HG03469 (cell line): ENCODE measurements around the gene B4GALT2.

ENCODE experiments used
- ATAC-seq: cut with Tn5 transposase; IDR thresholded peaks from one replicate; pipeline ENCODE4 v1.9.1; 2021; ENCODE audit warnings: mild to moderate bottlenecking, moderate library complexity, moderate number of reproducible peaks; ENCODE audit not compliant: unreplicated experiment

The B4GALT2 gene

DNA sequence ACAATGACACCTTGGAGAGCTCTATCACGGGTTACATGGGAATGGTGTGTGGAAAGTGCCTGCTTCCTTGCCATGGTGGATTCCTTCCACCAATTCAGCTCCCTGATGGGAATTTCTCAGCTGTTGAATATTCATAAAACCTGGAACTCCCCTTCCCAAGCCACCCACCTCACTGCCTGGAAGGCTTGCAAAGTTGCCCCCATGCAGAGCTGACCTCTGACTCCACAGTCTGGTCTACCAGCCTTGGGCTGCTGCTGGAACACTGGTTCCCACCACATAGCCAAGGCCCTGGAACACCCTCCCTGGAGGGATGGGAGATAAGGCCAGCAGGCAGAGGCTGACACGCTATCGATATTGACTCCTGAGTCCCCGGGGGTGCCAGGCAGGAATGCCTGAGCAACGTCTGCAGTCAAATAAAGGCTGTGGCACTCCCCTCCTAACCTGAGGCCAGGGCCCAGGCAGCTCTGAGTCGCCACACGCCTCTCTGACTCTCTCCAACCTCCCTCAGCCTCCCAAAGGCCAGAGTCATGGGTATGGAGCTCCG is 21.2 kb downstream of the B4GALT2 start:
- no peak for ATAC-seq

DNA sequence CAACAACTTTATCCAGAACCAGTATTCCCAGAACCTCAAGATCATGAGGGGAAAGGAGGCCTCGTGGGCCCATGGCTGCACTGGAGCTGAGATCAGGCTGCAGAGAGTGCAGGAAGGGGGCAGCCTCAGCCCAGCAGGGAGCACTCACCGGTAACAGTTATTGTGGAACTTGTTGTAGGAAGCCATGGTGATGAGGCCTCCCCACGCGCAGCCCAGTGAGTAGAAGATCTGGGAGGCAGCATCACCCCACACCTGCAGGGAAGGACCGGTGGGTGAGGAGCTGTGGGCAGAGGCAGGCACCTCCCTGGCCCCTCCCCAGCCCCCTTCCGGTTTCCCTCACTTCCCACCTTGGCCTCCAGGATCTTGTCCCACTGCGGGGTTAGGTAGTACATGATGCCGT is 23.2 kb downstream of the B4GALT2 start:
- ATAC-seq = no peak

DNA sequence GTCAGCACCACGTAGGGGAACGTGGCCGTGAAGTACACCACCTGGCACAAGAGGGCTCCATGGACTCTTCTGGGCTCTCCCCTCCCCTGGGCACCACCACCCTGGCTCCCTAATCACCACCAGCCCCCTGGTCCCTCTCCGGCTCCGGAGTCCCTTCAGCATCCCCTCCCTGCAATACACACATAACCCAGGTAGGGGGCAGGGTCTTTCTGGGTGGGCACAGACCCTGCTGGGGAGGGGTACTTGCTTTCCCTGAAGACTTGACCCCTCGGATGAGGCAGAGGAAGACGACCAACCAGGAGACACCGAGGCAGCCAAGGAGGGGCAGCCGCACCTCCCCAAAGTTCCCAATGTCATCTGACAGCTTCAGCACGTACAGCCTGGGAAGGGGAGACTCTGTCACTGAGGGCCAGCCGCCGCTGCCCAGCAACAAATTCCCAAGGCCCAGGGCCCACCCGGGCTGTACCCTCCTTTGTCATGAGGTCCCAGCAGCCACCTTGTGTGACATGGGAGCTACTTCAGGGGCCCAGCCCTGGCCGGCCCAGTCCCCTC is 23.7 kb downstream of the B4GALT2 start:
- no peak for ATAC-seq

DNA sequence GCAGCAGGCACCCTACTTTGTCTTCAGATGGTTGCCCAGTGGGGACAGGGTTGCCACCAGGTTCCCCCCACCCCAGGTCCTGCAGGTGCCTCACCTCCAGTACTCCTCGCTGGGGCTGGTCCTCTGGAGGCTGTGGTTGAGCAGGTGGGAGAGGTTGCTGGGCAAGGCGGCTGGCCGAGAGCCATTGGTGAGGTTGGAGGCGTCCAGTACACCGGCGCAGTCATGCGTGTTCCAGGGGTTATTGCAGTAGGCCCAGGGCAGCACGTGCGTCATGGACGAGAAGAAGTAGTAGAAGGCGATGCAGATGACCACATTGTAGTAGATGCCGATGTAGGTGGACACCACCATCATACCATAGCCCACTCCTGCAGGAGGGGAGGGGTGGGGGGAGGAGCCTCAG is 29.2 kb downstream of the B4GALT2 start:
- ATAC-seq = no peak

DNA sequence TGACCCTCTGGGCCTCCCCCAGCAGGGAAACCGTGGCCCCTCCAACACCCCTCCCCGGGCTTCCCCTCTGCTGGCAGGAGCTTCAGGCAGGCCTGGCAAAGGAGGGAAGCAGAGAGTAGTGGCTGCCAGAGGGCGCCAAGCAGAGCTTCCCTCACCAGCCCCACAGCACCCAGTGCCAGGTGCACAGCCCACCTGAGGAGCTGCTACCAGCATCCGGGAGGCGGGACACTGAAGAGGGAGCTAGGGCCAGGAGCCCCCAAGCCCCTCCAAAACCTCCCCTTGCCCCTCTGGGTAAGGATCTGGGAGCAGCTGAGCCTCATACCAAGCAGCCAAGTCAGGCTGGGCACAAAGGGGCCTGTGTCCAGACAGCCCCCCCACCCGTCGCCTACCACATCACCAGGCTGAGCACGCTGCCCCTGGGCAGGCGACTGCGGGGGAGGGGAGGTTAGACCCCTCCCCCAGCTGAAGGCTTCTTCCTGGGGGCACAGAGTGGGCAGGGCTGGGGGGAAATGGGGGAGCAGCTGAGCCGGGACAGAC is 32.0 kb downstream of the B4GALT2 start:
- ATAC-seq = no peak

DNA sequence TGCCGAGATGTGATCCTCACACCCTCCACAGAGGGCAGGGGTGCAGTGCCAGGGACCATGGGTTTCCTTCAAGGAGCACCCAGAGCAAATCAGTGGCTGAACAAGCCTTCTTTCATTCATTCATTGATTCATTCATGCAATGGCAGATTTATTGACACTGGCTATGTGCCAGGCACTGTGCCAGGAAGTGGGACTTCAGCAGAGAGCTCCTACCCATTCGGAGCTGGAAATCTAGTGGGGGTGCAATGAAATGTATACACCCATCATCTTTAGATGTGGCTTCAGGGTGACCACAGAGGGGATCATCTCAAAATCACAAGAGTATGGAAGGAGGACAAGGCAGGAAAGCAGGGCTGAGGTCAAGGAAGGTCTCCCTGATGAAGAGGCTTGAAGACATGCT is 33.4 kb downstream of the B4GALT2 start:
- ATAC-seq = no peak

GRCh38 chr1:44012941-44013609 is 34.1 kb downstream of the B4GALT2 start:
- no peak for ATAC-seq

- no peak for ATAC-seq
Measured at GRCh38 chr1:44013949-44014348, 34.9 kb downstream of the B4GALT2 start.

DNA sequence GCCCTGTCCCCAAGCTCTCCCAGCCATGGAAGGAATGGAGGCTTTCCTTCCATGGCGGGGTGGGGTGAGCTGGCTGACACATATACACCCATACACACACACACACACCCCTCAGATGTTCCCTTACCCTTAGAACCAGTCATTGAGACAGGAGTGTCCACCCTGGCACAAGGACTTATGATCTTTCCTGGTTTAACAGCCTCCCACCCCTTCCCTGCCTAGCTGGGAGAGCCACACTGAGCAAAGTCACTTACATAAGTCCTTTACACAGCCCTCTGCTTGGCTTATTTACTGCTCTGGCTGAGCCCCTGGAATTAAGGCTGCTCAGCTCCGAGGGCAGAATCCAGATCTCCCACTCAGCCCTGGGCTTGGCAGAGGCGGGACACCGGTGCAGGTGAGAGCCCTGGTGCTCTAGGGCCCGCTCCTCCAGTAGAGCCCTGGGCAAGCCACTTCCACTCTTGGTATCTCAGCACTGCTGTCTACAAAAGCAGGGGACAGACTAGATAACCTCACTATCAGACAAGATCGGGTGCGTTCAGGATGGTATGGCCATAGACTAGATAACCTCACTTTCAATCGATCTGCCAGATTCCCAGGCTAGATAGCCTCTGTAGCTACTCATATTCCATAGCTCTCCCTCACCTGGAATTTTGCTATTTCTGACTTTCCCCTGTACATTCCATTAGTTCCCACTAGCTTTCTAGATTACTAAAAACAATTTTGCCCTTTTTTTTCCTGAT is 35.5 kb downstream of the B4GALT2 start:
- ATAC-seq = no peak

DNA sequence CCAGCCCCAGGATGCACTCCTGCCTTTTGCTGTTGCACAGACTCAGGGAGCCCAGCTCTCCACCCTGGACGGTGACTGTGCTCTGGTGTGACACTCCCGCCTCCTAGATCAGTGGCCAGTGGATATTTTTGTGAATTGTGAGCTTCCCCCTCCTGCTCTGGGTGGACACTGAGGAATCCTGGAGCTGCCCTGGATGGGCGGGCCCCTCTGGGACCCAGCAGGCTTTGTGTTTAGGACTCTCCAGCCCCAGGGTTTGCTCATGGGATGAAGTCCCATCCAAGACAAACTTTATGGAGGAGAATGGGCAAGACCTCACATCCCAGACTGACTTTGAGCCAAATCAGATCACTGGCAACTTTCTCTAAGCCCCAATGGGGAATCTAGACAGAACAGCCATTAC is 36.2 kb downstream of the B4GALT2 start:
- no peak for ATAC-seq

DNA sequence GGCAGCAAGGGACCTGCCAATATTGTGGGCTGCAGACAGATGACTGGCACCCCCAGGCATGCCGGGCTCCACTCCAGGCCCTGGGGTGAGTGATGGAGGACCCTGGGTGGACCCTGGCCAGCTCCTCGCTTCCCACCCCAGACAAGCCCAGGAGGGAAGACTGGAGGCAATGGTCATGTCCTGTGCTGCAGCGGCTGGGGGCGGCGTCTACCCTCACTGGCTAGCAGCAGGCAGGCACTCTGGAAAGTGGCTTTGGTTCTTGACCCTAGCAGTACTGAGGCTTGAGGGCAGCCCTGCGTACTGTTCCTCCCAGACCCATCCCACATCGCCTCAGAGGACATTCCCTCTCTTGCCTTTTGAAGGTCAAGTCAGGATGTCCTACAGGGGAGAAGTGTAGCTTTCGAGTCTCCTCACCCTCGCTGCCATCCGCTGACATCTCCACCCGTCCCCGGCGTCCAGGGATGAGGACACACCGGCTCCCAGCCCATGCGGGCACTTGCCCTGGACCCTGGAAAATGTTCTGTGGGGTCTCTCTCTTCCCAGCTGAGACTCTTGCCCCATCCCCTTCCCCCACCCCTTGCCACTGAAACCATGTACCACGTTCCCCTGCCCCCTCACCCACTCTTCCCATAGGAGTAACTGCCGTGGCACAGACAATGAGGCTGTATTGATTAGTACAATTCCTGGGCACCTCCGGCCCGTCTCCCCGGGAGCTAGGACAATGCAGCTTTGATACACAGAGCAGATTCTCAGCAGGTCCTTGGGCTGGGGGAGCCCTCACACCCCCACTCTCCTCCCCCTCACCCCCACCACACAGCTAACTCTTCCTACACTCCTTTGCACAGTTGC is 37.3 kb downstream of the B4GALT2 start:
- ATAC-seq = no peak

- no peak for ATAC-seq
Measured at GRCh38 chr1:44016890-44017400, 37.9 kb downstream of the B4GALT2 start.

- ATAC-seq = no peak
Measured at GRCh38 chr1:44019466-44019948, 40.5 kb downstream of the B4GALT2 start.

GRCh38 chr1:44020464-44020863 is 41.5 kb downstream of the B4GALT2 start:
- no peak for ATAC-seq

DNA sequence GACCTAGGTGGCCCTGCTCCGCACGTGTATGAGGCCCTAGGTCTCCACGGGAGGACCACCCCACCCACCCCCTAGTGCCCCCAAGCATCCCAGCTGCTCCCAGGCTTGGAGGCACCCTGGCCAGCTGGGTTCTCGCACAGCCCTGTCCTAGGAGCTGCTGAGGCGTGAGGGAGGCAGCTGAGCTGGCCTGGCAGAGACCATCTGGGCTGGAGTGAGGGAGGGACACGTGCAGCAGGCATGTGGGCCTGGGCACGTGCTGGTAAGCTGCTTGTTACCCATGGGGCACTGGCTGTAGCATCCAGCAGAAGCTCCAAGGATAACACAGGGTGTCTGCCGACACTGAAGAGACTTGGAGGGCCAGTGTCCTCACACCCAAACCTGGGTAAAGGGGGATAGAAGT is 42.1 kb downstream of the B4GALT2 start:
- no peak for ATAC-seq

GRCh38 chr1:44021581-44022321 is 42.7 kb downstream of the B4GALT2 start:
- ATAC-seq = no peak

DNA sequence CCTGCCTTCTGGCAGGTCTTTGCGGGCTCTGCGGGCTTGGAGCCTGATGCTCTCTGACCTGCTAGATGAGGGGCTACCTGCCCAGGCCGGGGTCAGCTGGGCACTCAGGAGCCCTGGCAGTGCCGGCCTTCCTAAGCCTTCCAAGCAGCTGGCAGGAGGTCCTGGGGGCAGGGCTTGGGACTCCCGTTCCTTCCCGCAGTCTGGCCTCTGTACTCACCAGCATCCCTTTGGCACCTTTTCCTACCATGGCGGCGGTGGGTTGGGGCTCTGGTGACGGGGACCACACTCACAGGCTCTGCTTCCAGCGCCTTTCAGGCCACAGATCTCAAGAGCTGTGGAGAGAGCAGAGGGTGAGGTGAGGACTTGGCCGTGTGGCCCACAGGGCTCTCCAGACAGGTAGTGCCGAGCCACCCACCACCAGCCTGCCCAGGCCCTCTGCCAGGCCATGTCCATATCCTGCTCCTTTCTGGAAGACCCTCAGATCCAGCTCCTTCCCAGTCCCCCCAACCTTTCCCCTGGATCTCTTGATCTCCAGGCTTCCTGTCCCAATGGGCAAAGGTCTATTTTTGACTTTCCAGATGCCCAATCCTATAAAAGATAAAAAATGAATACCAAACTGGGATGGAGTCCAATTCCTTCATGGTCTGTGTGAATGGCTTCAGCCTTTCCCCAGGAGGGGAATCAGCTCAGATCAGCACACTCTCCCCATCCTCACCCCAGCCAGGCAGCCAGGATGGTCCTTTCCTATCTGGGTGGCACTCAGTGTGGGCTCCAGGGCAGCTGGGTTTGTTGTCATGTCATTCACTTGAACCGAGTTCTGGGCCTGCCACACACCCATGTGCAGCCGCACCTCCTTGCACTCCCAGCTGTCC is 45.3 kb downstream of the B4GALT2 start:
- ATAC-seq = no peak

DNA sequence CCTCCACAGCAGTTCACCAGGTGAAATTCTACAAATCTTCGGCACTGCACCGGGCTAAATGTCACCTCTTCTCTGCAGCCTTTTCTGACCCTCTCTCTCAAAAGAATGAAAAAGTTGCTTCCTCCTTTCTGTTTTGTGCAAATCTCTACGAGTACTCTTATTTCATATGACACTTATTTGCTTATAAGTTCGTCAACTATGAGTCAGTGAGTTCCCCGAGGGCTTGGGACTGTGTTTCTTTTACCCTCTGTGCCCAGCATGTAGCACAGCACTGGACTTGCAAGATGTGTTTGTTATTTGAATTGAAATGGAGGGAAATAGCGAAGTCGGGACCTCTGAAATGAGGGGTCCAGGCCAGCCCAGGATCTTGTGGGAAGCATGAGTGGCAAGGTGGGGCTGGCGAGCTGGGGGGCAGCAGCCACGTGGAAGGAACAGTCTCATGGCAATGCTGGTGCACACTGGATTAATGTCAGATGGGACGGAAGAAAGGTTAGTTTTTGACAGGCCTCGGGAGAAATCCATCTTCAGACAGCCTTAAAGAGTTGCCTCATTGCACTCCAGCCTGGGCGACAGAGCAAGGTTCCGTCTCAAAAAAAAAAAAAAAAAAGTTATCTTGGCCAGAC is 46.0 kb downstream of the B4GALT2 start:
- no peak for ATAC-seq
